ENCODE measurements around the gene USO1. TPM values are rescaled to one million over a fixed set of nuclear protein-coding genes. Genes with fewer than 3 reads are reported as not detected.

Gene USO1
- total and polyA plus RNA-seq, 2 donors (not counting 3 experiments of a cell fraction or from before 2014, with no cell fraction given): 29.1 to 66.0 TPM

- no peak for TF ChIP-seq FOS (IDR thresholded peaks at IDR 0.05; ENCODE audit: borderline replicate concordance, insufficient read depth, low read length)
- TF ChIP-seq MAX (IDR thresholded peaks at IDR 0.05; ENCODE audit: insufficient read depth, insufficient read length): no peak
- no peak for TF ChIP-seq MYC (IDR thresholded peaks at IDR 0.05; ENCODE audit: low read depth, low read length)
- TF ChIP-seq JUN (IDR thresholded peaks at IDR 0.05; ENCODE audit: borderline replicate concordance, insufficient read depth, insufficient read length, low read depth): no peak
- TF ChIP-seq GATA2 (IDR thresholded peaks at IDR 0.05; ENCODE audit: insufficient read depth, insufficient read length, low read depth, low read length): no peak
- no peak for TF ChIP-seq POLR2AphosphoS5 (IDR thresholded peaks at IDR 0.05; ENCODE audit: insufficient read depth, low read depth, low read length)
- no peak for TF ChIP-seq CTCF (IDR thresholded peaks at IDR 0.05; ENCODE audit: extremely low read depth in 1 of 2, insufficient read depth in 1 of 2, low read depth in 1 of 2, low read length in 2 of 2)
- TF ChIP-seq EZH2 (IDR thresholded peaks at IDR 0.05; ENCODE audit: borderline replicate concordance, low read depth, low read length, severe bottlenecking): no peak
- TF ChIP-seq POLR2A (IDR thresholded peaks at IDR 0.05; ENCODE audit: low read depth, low read length): no peak
- intact Hi-C loops (cut with micrococcal nuclease) (no loop called here), dilution Hi-C loops (cut with MboI; ENCODE audit: extremely low pct_ligation_motif_present, low sequenced_read_pairs) (no loop called here)
- H3K27ac ChIP-seq (ENCODE audit: insufficient read depth, low read depth, low read length): no peak overlapping the region
- no peaks in the 10 kb centered on the region for H3K27me3 ChIP-seq (ENCODE audit: control insufficient read depth in 2 of 2, insufficient read depth in 2 of 2, low read length in 2 of 2)
- BruUV-seq (replicated peaks): no TSS peak
- no peaks in the 10 kb centered on the region for H4K20me1 ChIP-seq (replicated peaks; ENCODE audit: control insufficient read depth, extremely low read depth, insufficient read depth, low read length)
- H3K9me1 ChIP-seq (replicated peaks; ENCODE audit: control insufficient read depth, extremely low read depth, insufficient read depth, low read length): no peaks in the 10 kb centered on the region
- H3K79me2 ChIP-seq (ENCODE audit: control insufficient read depth, insufficient read depth, low read length): no peaks in the 10 kb centered on the region
- ChIA-PET CTCF (interaction anchor here (1.1 kb wide), 1 partner anchor 74 kb away, joined by 3 read pairs; no protein-coding TSS in a partner anchor), POLR2A (no interaction called here)
- no peaks in the 10 kb centered on the region for H3K36me3 ChIP-seq (ENCODE audit: control insufficient read depth in 2 of 2, extremely low read depth in 1 of 2, insufficient read depth in 2 of 2, low read length in 2 of 2)
- H3K4me2 ChIP-seq (ENCODE audit: insufficient read depth, low read length): no peak overlapping the region
- H3K4me3 ChIP-seq (replicated peaks in 1 of 3; ENCODE audit: insufficient read depth in 1 of 3, low read depth in 1 of 3, low read length in 3 of 3): no peak overlapping the region
- no peak overlapping the region for H3K9ac ChIP-seq (replicated peaks; ENCODE audit: extremely low read depth, insufficient read depth, low read length)
- no peak for FAIRE-seq
- no peak for DNase-seq (ENCODE audit: low read depth, low spot score)
- H3K9me3 ChIP-seq (replicated peaks; ENCODE audit: control insufficient read depth, insufficient read depth, low read length): no peaks in the 10 kb centered on the region
- H2AFZ ChIP-seq (ENCODE audit: low read depth, low read length): no peak overlapping the region
- H3K4me1 ChIP-seq (ENCODE audit: control insufficient read depth, extremely low read depth, insufficient read depth, low read length): no peaks in the 10 kb centered on the region
Observed at GRCh38 chr4:75821216-75821615, 96.8 kb downstream of the USO1 start.
